Measurements from ENCODE around the gene EIF1AD. TPM values are rescaled to one million over a fixed set of nuclear protein-coding genes. Genes with fewer than 3 reads are reported as not detected.
A peak's percentile ranks its signal among the peaks of the same experiment; 100 is the strongest.

Gene EIF1AD
- total and polyA plus RNA-seq, 9 of the 15 experiments (the other 6 are each of a cell fraction or from before 2014, with no cell fraction given): 50.1 to 98.8 (median 58.7) TPM

DNA sequence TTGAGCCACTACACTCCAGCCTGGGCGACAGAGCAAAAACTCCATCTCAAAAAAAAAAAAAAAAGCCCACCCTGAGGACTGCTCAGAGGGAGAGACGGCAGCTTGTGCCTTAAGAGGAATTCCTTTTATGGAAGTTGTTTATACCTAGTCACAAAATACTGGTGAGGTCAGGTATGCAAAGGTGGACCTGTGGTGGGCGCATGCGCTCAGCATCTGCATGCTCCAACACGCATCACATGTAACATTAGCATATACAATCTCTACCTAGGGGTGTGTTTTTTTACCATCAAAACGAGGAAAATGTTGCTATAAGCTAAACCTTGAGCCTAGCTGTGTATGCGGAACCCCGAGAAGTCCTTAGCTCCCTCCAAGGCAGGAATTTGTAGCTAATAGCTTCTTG, 47.2 kb downstream of the EIF1AD start:
- no peak for TF ChIP-seq ZNF395 (CRISPR knock-in tag; IDR thresholded peaks at IDR 0.05)
- Histone ChIP-seq H2AFZ (ENCODE audit: low read depth, low read length) (no peak overlapping the region), H3K79me2 (ENCODE audit: control insufficient read depth, insufficient read depth, low read length) (no peaks in the 10 kb centered on the region), H4K20me1 (replicated peaks; ENCODE audit: control insufficient read depth, insufficient read depth, low read length) (no peaks in the 10 kb centered on the region), H3K9me3 (replicated peaks; ENCODE audit: control insufficient read depth, insufficient read depth, low read depth, low read length) (no peaks in the 10 kb centered on the region), H3K27ac (ENCODE audit: extremely low read depth, low read depth, low read length) (no peak overlapping the region), H3K9ac (ENCODE audit: insufficient read depth in 1 of 2, low read depth in 2 of 2, low read length in 2 of 2) (no peak overlapping the region), H3K4me3 (no peak overlapping the region), H3K4me2 (ENCODE audit: insufficient read depth, low read length) (no peak overlapping the region), H3K4me1 (replicated peaks in 1 of 2; ENCODE audit: control insufficient read depth in 2 of 2, insufficient read depth in 2 of 2, low read length in 2 of 2) (peaks cover 0 to 16% of the 10 kb centered on the region in 2 experiments; a peak in 3 of 5 replicates), H3K36me3 (ENCODE audit: control insufficient read depth, insufficient read depth, low read length) (no peaks in the 10 kb centered on the region), H3K9me1 (ENCODE audit: control insufficient read depth, insufficient read depth, low read length) (no peaks in the 10 kb centered on the region), H3K27me3 (ENCODE audit: control insufficient read depth in 2 of 2, insufficient read depth in 2 of 2, low read length in 2 of 2) (no peaks in the 10 kb centered on the region)
- in situ Hi-C loops (cut with MboI): no loop called here
- 67% methylated on average over 7 of the region's 8 CpGs for WGBS (ENCODE audit: insufficient coverage, low coverage, missing lambda C conversion rate)
- no peak for ATAC-seq
- FAIRE-seq: no peak
- no TSS peak for BruUV-seq (replicated peaks)
- DNase-seq (ENCODE audit: extremely low read depth in 1 of 4, low spot score in 3 of 4): no peak
- ChIA-PET CTCF (ENCODE audit: low intra/inter-chr PET ratio) (no interaction called here), POLR2A (interaction anchor here (0.6 to 1.4 kb wide), 3 partner anchors 9 to 56 kb away, joined by 3 read pairs; no protein-coding TSS in a partner anchor)
- intact Hi-C loops (cut with micrococcal nuclease): no loop called here

DNA sequence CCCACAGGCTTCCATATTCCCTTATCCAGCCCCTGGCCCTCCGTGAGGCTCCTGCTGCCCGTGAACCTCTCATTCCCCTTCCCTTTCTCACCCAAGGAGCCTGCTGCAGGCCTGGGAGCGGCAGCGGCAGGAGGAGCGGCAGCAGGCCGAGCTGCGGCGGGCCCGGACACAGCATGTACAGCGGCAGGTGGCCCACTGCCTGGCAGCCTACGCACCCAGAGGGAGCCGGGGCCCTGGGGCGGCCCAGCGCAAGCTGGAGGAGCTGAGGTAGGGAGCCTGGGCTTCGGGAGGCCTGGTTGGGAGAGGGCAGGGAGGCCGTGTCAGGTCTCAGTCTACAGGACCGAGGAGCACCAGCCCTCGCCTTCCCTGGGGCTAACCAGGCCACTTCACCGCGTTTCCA, 48.5 kb downstream of the EIF1AD start:
- peaks cover 0 to 8% of the 10 kb centered on the region in 2 experiments; a peak in 3 of 5 replicates for H3K4me1 ChIP-seq (replicated peaks in 1 of 2; ENCODE audit: control insufficient read depth in 2 of 2, insufficient read depth in 2 of 2, low read length in 2 of 2)
- no peak overlapping the region for H3K4me2 ChIP-seq (ENCODE audit: insufficient read depth, low read length)
- no peaks in the 10 kb centered on the region for H3K27me3 ChIP-seq (ENCODE audit: control insufficient read depth in 2 of 2, insufficient read depth in 2 of 2, low read length in 2 of 2)
- TF ChIP-seq BRCA1 (IDR thresholded peaks at IDR 0.05) (no peak), BRCA1 (CRISPR knock-in tag; IDR thresholded peaks at IDR 0.05) (no peak), PHF21A (IDR thresholded peaks at IDR 0.05; ENCODE audit: borderline replicate concordance, low read depth) (no peak), KLF1 (tag; IDR thresholded peaks at IDR 0.05) (no peak), SNIP1 (IDR thresholded peaks at IDR 0.05; ENCODE audit: low read depth) (no peak), ATF7 (IDR thresholded peaks at IDR 0.05) (no peak)
- TF ChIP-seq, protein P1, sequence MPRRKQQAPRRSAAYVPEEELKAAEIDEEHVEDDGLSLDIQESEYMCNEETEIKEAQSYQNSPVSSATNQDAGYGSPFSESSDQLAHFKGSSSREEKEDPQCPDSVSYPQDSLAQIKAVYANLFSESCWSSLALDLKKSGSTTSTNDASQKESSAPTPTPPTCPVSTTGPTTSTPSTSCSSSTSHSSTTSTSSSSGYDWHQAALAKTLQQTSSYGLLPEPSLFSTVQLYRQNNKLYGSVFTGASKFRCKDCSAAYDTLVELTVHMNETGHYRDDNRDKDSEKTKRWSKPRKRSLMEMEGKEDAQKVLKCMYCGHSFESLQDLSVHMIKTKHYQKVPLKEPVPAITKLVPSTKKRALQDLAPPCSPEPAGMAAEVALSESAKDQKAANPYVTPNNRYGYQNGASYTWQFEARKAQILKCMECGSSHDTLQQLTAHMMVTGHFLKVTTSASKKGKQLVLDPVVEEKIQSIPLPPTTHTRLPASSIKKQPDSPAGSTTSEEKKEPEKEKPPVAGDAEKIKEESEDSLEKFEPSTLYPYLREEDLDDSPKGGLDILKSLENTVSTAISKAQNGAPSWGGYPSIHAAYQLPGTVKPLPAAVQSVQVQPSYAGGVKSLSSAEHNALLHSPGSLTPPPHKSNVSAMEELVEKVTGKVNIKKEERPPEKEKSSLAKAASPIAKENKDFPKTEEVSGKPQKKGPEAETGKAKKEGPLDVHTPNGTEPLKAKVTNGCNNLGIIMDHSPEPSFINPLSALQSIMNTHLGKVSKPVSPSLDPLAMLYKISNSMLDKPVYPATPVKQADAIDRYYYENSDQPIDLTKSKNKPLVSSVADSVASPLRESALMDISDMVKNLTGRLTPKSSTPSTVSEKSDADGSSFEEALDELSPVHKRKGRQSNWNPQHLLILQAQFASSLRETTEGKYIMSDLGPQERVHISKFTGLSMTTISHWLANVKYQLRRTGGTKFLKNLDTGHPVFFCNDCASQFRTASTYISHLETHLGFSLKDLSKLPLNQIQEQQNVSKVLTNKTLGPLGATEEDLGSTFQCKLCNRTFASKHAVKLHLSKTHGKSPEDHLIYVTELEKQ (CRISPR knock-in tag; IDR thresholded peaks at IDR 0.05): no peak
- no peaks in the 10 kb centered on the region for H3K79me2 ChIP-seq (ENCODE audit: control insufficient read depth, insufficient read depth, low read length)
- ChIA-PET POLR2A (interaction anchor here (0.5 to 1.2 kb wide), 4 partner anchors 8 to 526 kb away, joined by 3 to 4 read pairs (median 3); partner anchors contain the start of gene CCDC85B), CTCF (ENCODE audit: low intra/inter-chr PET ratio) (no interaction called here)
- ATAC-seq (no peak; the same call in 2 of the 3 replicates), DNase-seq (ENCODE audit: extremely low read depth in 1 of 4, low spot score in 3 of 4) (no peak), FAIRE-seq (no peak)
- 0 out of 2 replicates have a peak overlapping the region, but pooled peaks have one; percentile 15 for H2AFZ ChIP-seq (ENCODE audit: low read depth, low read length)
- no peak overlapping the region for H3K27ac ChIP-seq (ENCODE audit: extremely low read depth, low read depth, low read length)
- H3K4me3 ChIP-seq: no peak overlapping the region
- no peaks in the 10 kb centered on the region for H3K9me1 ChIP-seq (ENCODE audit: control insufficient read depth, insufficient read depth, low read length)
- BruUV-seq (replicated peaks): no TSS peak
- H3K9ac ChIP-seq (ENCODE audit: insufficient read depth in 1 of 2, low read depth in 2 of 2, low read length in 2 of 2): peak overlapping the region in 1 of 2 experiments; percentile 65; a peak in 1 of 4 replicates
- intact Hi-C loops (cut with micrococcal nuclease) (no loop called here), in situ Hi-C loops (cut with MboI) (no loop called here)
- no peaks in the 10 kb centered on the region for H4K20me1 ChIP-seq (replicated peaks; ENCODE audit: control insufficient read depth, insufficient read depth, low read length)
- H3K9me3 ChIP-seq (replicated peaks; ENCODE audit: control insufficient read depth, insufficient read depth, low read depth, low read length): no peaks in the 10 kb centered on the region
- 70% methylated on average over 20 of the region's 20 CpGs for WGBS (ENCODE audit: insufficient coverage, low coverage, missing lambda C conversion rate)
- no peaks in the 10 kb centered on the region for H3K36me3 ChIP-seq (ENCODE audit: control insufficient read depth, insufficient read depth, low read length)

Measured in K562 (cell line).